GM21723 (cell line): ENCODE data around the gene ABCA2.

ENCODE experiments used
- ATAC-seq: cut with Tn5 transposase; IDR thresholded peaks from one replicate; pipeline ENCODE4 v1.9.1; 2021; ENCODE audit warnings: mild to moderate bottlenecking, moderate library complexity; ENCODE audit not compliant: unreplicated experiment

Gene ABCA2

GRCh38 chr9:137000177-137000930 is 27.7 kb downstream of the ABCA2 start:
- peak; percentile 72 for ATAC-seq

DNA sequence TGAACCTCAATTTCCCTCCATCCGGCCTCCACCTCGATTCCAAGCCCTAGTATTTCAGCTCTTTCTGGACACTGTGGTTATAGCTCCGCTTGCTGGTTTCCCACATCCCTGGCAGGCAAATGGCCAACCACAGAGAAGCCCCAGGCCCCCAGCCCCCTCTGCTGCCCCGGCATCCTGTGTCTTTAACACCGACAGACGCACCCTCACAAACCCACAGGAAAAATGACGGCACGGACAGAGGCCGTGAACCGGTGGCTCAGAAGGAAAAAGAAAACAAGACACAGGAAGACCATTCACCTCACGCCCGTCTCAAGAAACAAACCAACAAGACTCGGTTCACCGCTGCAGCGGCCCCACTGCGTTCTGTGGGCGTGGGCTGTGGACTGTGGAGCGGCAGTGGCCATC is 30.2 kb downstream of the ABCA2 start:
- ATAC-seq, result no peak

GRCh38 chr9:136997371-136997770 is 30.7 kb downstream of the ABCA2 start:
- ATAC-seq, result no peak

DNA sequence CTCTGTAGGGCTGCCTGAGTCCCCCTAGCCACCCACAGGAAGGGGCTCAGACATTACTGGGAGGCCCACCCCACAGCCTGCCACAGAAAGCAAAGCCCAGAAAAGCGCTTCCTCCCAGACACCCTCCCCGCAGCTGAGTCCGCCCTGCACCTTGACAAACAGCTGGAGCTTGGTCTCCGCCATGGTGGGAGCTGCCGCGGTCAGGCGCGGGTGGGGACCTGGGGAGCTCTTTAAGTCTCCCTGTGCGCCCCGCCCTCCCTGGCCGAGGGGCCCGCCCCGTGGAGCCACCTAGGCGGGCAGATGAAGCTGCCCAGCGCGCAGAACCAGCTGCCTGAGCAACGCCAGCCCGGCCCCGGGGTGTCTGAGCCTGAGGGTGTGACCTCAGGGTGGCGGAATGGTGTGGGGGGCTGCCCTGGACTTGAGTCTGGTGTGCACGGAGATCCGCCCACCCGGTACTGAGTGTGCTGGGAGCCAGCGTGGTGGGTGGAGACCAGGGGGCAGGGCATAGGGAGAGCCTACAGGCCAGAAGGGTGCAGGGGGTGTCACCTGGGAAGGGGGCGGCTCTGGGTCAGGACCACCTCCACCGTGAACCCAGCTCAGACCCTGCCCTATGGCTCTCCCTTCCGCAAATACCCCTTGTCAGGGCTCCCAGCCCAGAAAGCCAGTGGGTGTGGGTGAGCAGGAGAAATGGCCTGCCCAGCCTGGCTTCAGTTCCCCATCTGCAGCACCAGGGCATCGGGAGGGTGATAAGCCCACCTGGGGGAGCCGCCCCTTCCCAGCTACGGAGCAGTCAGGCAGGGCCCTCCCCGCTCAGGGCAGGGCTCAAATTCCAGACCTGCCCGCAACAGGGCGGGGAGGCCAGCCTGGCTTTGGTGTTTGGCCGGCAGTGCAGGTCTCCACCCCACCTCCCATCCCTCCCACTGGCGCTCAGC is 31.4 kb downstream of the ABCA2 start, which contains the start of gene CLIC3:
Gene CLIC3, minus strand, starts transcription at position 208 of the 932 bp plus-strand sequence. Its CDS starts 25 bp downstream, at position 183.
- no peak for ATAC-seq

DNA sequence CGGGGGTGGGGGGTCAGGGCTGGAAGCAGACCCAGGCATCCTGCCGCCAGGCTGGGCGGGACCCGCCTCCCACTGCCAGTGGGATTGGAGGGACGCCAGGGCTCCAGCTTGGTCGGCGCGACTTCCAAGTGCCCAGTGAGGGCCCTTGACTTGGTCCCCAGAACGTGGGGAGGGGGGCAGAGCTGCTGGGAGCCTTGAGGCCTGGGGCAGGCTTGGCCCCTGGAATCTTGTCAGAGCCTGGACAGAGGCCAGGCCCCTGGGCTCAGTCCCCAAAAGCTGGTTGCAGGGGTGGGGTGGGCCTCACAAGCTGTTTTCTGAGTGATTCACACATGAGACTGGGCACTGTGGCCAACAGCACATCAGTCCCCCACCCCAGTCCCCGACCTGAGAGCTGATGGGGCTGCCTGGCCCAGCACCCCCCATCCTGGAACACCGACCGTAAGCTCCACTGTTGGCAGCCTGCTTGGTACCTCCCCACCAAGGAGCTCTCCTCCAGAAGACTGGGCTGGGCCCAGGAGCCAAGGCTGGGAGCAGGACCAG is 32.2 kb downstream of the ABCA2 start:
- ATAC-seq, result no peak

DNA sequence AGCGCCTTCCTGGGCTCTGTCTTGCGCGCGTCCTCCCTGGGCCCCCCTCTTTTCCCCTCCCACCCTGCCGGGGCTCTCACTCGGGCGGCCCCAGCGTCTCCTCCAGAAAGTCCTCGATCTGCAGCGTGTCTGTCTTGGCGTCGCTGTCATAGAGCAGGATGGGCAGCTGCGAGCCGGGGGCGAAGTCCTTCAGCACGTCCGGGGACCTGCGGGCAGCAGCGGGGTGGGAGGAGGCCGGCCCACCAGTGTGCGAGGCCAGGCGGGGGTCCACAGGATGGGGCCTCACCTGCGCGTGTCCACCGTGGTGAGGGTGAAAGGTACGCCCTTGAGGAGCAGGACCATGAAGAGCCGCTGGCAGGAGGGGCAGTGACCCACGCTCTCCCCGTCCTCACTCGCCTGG is 32.7 kb downstream of the ABCA2 start:
- no peak for ATAC-seq

GRCh38 chr9:136994888-136995230 is 33.2 kb downstream of the ABCA2 start:
- ATAC-seq, result no peak

GRCh38 chr9:136994180-136994887 is 33.7 kb downstream of the ABCA2 start:
- no peak for ATAC-seq

DNA sequence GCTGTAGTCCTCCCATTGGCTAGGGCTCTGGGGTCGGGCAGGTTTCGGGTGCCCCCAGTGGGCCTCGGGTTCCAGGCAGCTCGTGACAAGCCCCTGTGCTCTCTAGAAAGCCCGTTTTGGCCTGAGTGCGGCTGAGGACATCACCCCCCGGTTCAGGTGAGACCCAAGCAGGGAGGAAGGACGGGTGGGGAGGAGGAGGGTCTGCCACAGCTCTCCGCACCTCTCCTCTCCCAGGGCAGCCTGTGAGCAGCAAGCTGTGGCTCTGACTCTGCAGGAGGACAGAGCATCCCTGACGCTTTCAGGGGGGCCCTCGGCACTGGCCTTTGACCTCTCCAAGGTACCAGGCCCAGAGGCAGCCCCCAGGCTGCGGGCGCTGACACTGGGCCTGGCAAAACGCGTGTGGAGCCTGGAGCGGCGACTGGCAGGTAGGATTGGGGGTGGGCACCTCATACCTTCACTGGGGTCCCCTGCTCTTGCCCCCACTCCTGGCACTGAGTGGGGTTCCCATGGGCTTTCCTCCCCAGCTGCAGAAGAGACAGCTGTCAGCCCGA is 35.1 kb downstream of the ABCA2 start:
- peak; percentile 6 for ATAC-seq

DNA sequence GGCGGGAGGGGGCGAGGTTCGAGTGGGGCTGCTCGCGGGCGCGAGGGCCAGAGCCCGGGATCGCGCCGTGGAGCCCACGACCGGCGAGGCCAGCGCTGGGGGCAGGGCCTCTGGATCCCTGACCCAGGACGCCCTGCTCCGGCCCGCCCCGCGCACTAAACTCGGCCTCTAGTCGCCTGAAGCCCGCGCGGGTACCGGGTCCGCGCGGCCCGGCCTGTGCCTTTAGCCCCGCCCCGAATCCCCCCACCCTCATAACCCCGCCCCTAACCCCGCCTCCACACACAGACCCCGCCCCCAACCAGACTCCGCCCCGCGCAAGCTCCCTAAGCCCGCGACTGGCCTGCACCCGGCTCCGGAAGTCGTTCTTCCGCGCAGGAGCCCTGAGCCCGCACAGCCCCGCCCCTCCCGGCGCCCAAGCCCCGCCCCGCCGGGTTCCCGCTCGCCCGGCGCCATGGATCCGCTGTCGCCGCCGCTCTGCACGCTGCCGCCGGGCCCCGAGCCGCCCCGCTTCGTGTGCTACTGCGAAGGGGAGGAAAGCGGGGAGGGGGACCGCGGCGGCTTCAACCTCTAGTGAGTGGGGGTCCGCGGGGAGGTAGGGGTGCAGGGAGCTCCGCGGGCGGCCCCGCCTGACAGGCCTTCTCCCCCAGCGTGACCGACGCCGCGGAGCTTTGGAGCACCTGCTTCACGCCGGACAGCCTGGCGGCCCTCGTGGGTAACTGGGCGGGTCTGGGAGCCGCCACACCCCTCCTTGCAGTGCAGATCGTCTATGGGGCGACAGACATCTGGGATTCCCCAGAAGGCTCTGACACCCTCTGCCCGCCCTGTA is 35.8 kb downstream of the ABCA2 start, which contains the start of gene PAXX:
Gene PAXX, plus strand, starts transcription at position 430 of the 826 bp plus-strand sequence. Its CDS starts 22 bp downstream, at position 452.
- peak; percentile 77 for ATAC-seq

- ATAC-seq, result no peak
Measured at GRCh38 chr9:136990242-136990911, 37.7 kb downstream of the ABCA2 start.

GRCh38 chr9:136988872-136989271 is 39.2 kb downstream of the ABCA2 start:
- ATAC-seq, result no peak

DNA sequence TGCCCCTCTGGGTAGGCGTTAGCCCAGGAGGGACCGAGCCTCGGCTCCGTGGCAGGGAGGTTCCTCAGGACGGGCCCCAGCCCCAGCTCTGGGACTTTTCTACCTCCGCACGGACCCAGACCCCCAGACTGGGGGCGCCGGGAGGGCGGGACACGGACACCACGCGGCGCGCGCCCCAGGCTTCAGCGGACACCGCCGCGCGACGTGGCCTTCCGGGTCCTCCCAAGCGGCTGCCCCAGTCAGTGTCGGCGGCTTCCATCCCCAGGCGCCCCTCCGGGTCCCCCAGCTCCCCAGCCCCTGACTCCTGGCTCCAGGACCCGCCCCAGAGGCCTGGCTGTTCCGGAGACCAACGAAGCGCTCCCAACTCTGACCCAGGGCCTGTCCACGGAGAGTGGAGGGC is 42.2 kb downstream of the ABCA2 start:
- no peak for ATAC-seq

DNA sequence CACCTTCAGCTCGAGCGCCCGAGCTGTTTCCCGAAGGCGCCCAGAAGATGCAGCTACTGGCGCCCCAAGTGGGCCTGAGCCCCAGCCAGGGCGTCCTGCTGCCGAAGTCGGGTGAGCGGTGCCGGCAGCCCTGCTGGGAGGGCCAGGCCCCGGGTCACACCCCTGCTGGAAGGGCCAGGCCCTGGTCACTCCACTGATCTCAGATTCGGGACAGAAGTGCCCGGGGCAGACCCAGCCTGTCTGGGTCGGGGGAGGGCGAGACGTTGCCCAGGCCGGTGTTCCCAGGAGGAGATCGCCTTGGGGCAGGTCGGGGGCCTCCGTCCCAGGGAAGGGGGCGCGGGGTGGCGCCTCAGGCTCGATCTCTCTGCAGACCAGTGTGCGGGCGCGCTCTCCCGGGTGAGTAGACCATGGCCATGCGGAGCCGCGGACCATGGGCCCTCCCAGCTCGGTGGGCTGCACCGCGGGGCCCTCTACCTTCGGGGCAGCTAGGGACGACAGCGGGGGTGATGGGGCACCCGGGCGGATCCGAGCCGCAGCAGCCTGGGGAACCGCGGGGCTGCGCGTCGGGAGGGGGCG is 42.9 kb downstream of the ABCA2 start:
- ATAC-seq, result no peak

- ATAC-seq, result no peak
Measured at GRCh38 chr9:136984464-136985026, 43.5 kb downstream of the ABCA2 start.

DNA sequence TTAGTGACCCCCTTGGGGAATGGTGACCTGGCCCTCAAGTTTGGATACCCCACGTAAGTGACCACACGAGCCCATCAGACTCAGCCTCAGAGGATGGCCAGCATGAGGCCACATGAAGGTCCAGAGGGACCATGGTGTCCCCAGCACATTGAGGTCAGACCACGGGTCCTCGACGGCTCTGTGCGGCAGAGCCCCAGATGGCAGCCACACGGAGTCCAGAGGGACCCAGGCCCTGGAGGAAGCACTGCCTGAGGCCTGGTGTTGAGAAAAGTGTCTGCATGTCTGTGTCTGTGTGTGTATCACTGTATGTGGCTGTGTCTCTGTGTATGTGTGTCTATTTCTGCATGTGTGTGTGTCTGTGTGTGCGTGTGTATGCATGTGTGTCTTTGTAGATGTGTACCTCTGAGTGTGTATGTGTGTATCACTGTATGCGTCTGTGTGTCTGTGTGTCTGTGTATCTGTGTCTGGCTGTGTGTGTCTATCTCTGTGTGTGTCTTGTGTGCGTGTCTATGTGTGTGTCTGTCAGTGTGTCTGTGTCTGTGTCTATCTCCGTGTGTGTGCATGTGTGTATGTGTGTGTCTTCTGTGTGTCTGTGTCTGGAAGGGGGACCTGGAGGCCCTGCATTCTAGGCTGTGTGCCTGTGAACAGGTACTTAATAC is 44.3 kb downstream of the ABCA2 start:
- ATAC-seq, result no peak

- no peak for ATAC-seq
Measured at GRCh38 chr9:136983167-136983566, 44.9 kb downstream of the ABCA2 start.
